Measurements from ENCODE around the gene MPC1L. TPM values are rescaled to one million over a fixed set of nuclear protein-coding genes. Genes with fewer than 3 reads are reported as not detected.
"Not testable (repeated sequence)": the region's sequence is repeated elsewhere in the genome, so short reads cannot be mapped to it uniquely, and the experiment has no call there.

Gene MPC1L
- not detected for total RNA-seq

DNA sequence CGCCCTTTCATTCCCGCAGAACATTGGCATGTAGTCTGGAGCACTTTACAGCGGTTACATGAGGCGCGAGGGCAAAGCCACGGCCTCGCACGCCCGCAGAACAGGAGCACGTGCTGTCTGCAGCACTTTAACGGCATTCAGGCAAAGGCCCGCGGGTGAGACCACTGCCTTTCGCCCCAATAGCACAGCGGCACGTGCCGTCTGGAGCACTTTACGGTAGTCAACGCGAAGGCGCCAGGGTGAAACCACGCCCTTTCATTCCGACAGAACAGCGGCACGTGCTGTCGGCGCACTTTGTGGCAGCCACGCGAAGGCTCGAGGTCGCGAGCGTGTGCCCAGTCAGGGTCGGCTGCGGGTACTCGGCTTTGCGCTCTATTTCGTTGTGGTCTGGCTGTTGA lies at the start of gene MPC1L:
TSS of gene MPC1L (plus strand) at position 290 of the 398 bp plus-strand sequence. CDS start 138 bp downstream, outside the sequence.
- Mint-ChIP-seq H3K4me1 (no peaks in the 10 kb centered on the region), H3K9me3 (no peaks in the 10 kb centered on the region), H3K4me3 (no peak within 1 kb of the TSS), H3K27me3 (no peaks in the 10 kb centered on the region), H3K27ac (no peak within 1 kb of the TSS), H3K36me3 (ENCODE audit: low read depth) (peaks cover 15% of the 10 kb centered on the region)
- ChIA-PET CTCF (interaction anchor here (1.0 kb wide), 1 partner anchor 53 kb away, joined by 3 read pairs; no protein-coding TSS in a partner anchor), POLR2A (no interaction called here)
- DNase-seq, result no peak

DNA sequence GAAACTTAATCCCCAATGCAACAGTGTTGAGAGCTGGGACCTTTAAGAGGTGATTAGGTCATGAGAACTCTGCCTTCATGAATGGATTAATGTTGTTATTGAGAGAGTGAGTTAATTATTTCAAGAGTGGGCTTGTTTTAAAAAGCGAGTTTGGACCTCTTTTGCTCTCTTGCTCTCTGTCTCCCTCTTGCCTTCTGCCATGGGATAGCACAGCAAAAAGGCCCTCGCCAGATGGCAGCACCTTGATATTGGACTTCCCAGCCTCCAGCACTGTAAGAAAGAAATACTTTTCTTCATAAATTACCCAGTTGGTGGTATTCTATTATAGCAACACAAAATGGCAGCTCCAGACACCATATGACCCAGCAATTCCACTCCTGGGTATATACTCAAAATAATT lies 49.5 kb upstream of the MPC1L start:
- no peaks in the 10 kb centered on the region for H3K9me3 Mint-ChIP-seq
- H3K4me3 Mint-ChIP-seq, result no peak overlapping the region
- CTCF ChIA-PET, result interaction anchor here (0.7 to 1.6 kb wide), 6 partner anchors 16 to 843 kb away, joined by 3 to 9 read pairs (median 3); no protein-coding TSS in a partner anchor
- peak; percentile 43 for DNase-seq
- H3K27me3 Mint-ChIP-seq, result no peaks in the 10 kb centered on the region
- no peaks in the 10 kb centered on the region for H3K36me3 Mint-ChIP-seq (ENCODE audit: low read depth)
- POLR2A ChIA-PET, result no interaction called here
- H3K27ac Mint-ChIP-seq, result no peak overlapping the region
- peaks cover 12% of the 10 kb centered on the region for H3K4me1 Mint-ChIP-seq

GRCh38 chrX:40575411-40575810 lies 47.8 kb upstream of the MPC1L start:
- DNase-seq; H3K27me3 Mint-ChIP-seq; H3K36me3 Mint-ChIP-seq (ENCODE audit: low read depth); H3K4me3 Mint-ChIP-seq; H3K9me3 Mint-ChIP-seq; H3K27ac Mint-ChIP-seq; POLR2A ChIA-PET: not testable (repeated sequence)
- CTCF ChIA-PET, result interaction anchor here (0.7 kb wide), 1 partner anchor 434 kb away, joined by 3 read pairs; no protein-coding TSS in a partner anchor
- H3K4me1 Mint-ChIP-seq, result peaks cover 14% of the 10 kb centered on the region

DNA sequence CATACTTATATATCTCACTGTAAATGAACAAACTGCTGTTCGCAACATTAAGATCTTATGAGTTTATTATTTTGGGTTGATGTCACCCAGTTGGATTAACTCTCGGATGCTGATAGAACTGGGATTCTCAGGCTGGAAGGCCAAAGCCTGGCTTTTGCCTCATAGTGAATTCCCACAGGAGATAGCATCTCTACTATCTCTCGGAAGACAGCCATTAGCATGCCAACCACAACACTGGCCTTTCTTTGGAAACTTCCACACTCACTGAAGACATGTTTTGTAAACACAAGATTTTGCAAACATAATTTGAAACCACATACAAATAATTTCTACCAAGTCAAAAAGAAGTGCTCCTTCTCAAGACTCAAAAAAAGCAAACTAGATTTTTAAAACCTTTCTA lies 46.9 kb upstream of the MPC1L start:
- peaks cover 6% of the 10 kb centered on the region for H3K4me1 Mint-ChIP-seq
- DNase-seq, result no peak
- no peaks in the 10 kb centered on the region for H3K36me3 Mint-ChIP-seq (ENCODE audit: low read depth)
- no peaks in the 10 kb centered on the region for H3K27me3 Mint-ChIP-seq
- ChIA-PET POLR2A (no interaction called here), CTCF (no interaction called here)
- H3K9me3 Mint-ChIP-seq, result no peaks in the 10 kb centered on the region
- H3K27ac Mint-ChIP-seq, result no peak overlapping the region
- H3K4me3 Mint-ChIP-seq, result no peak overlapping the region

- CTCF ChIA-PET, result interaction anchor here (0.8 kb wide), 1 partner anchor 216 kb away, joined by 3 read pairs; no protein-coding TSS in a partner anchor
- Mint-ChIP-seq H3K4me1 (peaks cover 18% of the 10 kb centered on the region), H3K27me3 (no peaks in the 10 kb centered on the region), H3K27ac (no peak overlapping the region), H3K9me3 (no peaks in the 10 kb centered on the region), H3K36me3 (ENCODE audit: low read depth) (no peaks in the 10 kb centered on the region), H3K4me3 (no peak overlapping the region)
- DNase-seq, result no peak
- POLR2A ChIA-PET, result no interaction called here
Measured at GRCh38 chrX:40578039-40578695, 45.1 kb upstream of the MPC1L start.

- DNase-seq, result no peak
- H3K9me3 Mint-ChIP-seq, result no peaks in the 10 kb centered on the region
- peaks cover 5% of the 10 kb centered on the region for H3K36me3 Mint-ChIP-seq (ENCODE audit: low read depth)
- CTCF ChIA-PET, result interaction anchor here (0.8 kb wide), 1 partner anchor 215 kb away, joined by 3 read pairs; no protein-coding TSS in a partner anchor
- no peaks in the 10 kb centered on the region for H3K27me3 Mint-ChIP-seq
- H3K4me3 Mint-ChIP-seq, result no peak overlapping the region
- H3K4me1 Mint-ChIP-seq, result peaks cover 25% of the 10 kb centered on the region
- POLR2A ChIA-PET, result no interaction called here
- H3K27ac Mint-ChIP-seq, result no peak overlapping the region
Measured at GRCh38 chrX:40579141-40579540, 44.1 kb upstream of the MPC1L start.

GRCh38 chrX:40579900-40580536 lies 43.2 kb upstream of the MPC1L start:
- POLR2A ChIA-PET, result interaction anchor here (0.8 to 2.2 kb wide), 4 partner anchors 10 to 505 kb away, joined by 3 to 14 read pairs (median 8); partner anchors contain the start of genes CXorf38 and USP9X

DNA sequence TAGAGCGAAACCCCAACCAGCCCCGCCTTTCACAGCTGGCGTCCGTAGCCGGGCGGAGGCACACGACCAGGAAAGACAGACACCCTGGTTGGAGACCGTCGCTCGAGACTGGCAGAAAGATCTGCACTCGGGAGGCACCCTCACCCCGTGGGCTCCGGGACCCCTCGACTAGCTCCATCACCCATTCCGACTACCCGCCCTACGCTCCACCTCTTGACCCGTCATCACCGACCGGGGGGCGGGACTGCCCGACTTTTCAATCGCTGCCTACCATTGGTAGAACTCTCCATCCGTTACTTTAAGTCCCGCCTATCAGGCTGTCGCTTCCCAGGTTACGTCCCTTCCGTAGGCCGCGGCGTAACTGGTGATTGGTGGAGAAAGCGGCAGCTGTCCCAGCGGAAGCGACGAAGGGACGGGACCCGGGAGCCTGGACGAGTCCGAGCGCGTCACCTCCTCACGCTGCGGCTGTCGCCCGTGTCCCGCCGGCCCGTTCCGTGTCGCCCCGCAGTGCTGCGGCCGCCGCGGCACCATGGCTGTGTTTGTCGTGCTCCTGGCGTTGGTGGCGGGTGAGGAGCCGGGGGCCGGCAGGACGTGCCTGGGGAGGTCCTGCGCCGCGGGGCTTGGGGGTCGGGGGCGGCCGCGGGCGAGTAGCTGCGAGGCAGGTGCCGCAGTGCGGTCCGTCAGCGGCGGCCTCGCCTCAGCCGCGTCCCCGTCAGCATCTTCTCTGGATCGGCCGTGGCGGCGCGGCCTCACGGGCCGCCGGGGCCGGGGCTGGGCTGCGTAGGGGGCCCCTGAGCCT lies 42.5 kb upstream of the MPC1L start, which contains the start of gene ATP6AP2:
TSS of gene ATP6AP2 (plus strand) at position 434 of the 799 bp plus-strand sequence. CDS start at position 530, 96 bp downstream.
- Mint-ChIP-seq H3K27me3 (no peaks in the 10 kb centered on the region), H3K4me3 (peak within 1 kb of the TSS; percentile 82), H3K9me3 (no peaks in the 10 kb centered on the region), H3K27ac (peak within 1 kb of the TSS; percentile 88), H3K36me3 (ENCODE audit: low read depth) (peaks cover 5% of the 10 kb centered on the region), H3K4me1 (peaks cover 27% of the 10 kb centered on the region)
- DNase-seq, result peak; percentile 92
- POLR2A ChIA-PET, result interaction anchor here (0.7 to 2.2 kb wide), 8 partner anchors 9 to 751 kb away, joined by 3 to 14 read pairs (median 4); partner anchors contain the start of genes CXorf38 and USP9X
- CTCF ChIA-PET, result interaction anchor here (0.7 to 2.1 kb wide), 3 partner anchors 36 to 535 kb away, joined by 3 to 9 read pairs (median 4); no protein-coding TSS in a partner anchor

More at GRCh38 chrX:40579900-40580536, 43.2 kb upstream of the MPC1L start:
- Mint-ChIP-seq H3K4me1 (peaks cover 25% of the 10 kb centered on the region), H3K27ac (peak overlapping the region; percentile 88), H3K4me3 (peak overlapping the region; percentile 82), H3K27me3 (no peaks in the 10 kb centered on the region), H3K9me3 (no peaks in the 10 kb centered on the region), H3K36me3 (ENCODE audit: low read depth) (peaks cover 5% of the 10 kb centered on the region)
- DNase-seq, result no peak
- CTCF ChIA-PET, result interaction anchor here (0.7 to 2.1 kb wide), 3 partner anchors 36 to 535 kb away, joined by 3 to 9 read pairs (median 4); no protein-coding TSS in a partner anchor

- Mint-ChIP-seq H3K27me3 (no peaks in the 10 kb centered on the region), H3K9me3 (no peaks in the 10 kb centered on the region), H3K4me1 (peaks cover 32% of the 10 kb centered on the region), H3K27ac (peak overlapping the region; percentile 72), H3K36me3 (ENCODE audit: low read depth) (peaks cover 5% of the 10 kb centered on the region), H3K4me3 (peak overlapping the region; percentile 75)
- peak; percentile 21 for DNase-seq
- ChIA-PET POLR2A (interaction anchor here (0.7 to 2.2 kb wide), 6 partner anchors 8 to 750 kb away, joined by 3 to 14 read pairs (median 4); partner anchors contain the start of gene CXorf38), CTCF (interaction anchor here (1.5 to 2.1 kb wide), 2 partner anchors 37 to 43 kb away, joined by 3 to 9 read pairs; no protein-coding TSS in a partner anchor)
Measured at GRCh38 chrX:40581336-40581920, 41.8 kb upstream of the MPC1L start.

- CTCF ChIA-PET, result interaction anchor here (2.1 kb wide), 1 partner anchor 38 kb away, joined by 9 read pairs; no protein-coding TSS in a partner anchor
Measured at GRCh38 chrX:40582178-40582577, 41.0 kb upstream of the MPC1L start.

DNA sequence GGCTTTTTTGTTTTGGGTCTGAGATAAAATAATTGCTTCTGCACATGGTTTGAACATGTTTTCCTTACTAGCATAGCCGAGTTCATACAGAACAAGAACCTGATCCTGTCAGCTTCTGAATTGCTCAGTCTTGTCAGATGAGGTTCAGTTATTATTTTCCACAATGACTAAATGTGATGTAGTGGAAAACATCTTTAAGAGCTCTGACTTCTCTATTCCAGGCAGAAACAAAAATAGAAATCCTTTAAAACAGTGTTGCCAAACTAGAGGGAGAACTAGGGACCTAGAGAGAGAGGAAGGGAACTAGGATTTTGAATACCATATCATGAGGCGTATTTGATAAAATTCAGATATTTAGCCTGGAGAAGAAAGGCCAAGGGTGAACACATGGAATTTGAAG lies 40.4 kb upstream of the MPC1L start:
- ChIA-PET CTCF (no interaction called here), POLR2A (no interaction called here)
- H3K9me3 Mint-ChIP-seq, result no peaks in the 10 kb centered on the region
- no peaks in the 10 kb centered on the region for H3K27me3 Mint-ChIP-seq
- no peak for DNase-seq
- H3K36me3 Mint-ChIP-seq (ENCODE audit: low read depth), result peaks cover 5% of the 10 kb centered on the region
- peaks cover 36% of the 10 kb centered on the region for H3K4me1 Mint-ChIP-seq
- no peak overlapping the region for H3K27ac Mint-ChIP-seq
- H3K4me3 Mint-ChIP-seq, result no peak overlapping the region

More at GRCh38 chrX:40582178-40582577, 41.0 kb upstream of the MPC1L start:
- Mint-ChIP-seq H3K4me1 (peaks cover 32% of the 10 kb centered on the region), H3K4me3 (peak overlapping the region; percentile 45)
- not testable (repeated sequence) for H3K27ac Mint-ChIP-seq; H3K27me3 Mint-ChIP-seq; H3K36me3 Mint-ChIP-seq (ENCODE audit: low read depth); H3K9me3 Mint-ChIP-seq; DNase-seq
- POLR2A ChIA-PET, result interaction anchor here (1.2 to 2.2 kb wide), 3 partner anchors 7 to 749 kb away, joined by 4 to 14 read pairs (median 10); partner anchors contain the start of gene CXorf38

- H3K27ac Mint-ChIP-seq, H3K27me3 Mint-ChIP-seq, CTCF ChIA-PET, H3K4me3 Mint-ChIP-seq, DNase-seq, POLR2A ChIA-PET, H3K9me3 Mint-ChIP-seq: not testable (repeated sequence)
- Mint-ChIP-seq H3K36me3 (ENCODE audit: low read depth) (peaks cover 23% of the 10 kb centered on the region), H3K4me1 (peaks cover 42% of the 10 kb centered on the region)
Measured at GRCh38 chrX:40587623-40588022, 35.6 kb upstream of the MPC1L start.
